Fibroblast of upper back skin (primary cell): Measurements from ENCODE around the gene CAMTA2.
"Not testable (repeated sequence)": the region's sequence is repeated elsewhere in the genome, so short reads cannot be mapped to it uniquely, and the experiment has no call there.

Experiments
- DNase-seq: peaks from one replicate; pipeline ENCODE4 v3.0.0-alpha.2; 2013

Gene CAMTA2, protein sequence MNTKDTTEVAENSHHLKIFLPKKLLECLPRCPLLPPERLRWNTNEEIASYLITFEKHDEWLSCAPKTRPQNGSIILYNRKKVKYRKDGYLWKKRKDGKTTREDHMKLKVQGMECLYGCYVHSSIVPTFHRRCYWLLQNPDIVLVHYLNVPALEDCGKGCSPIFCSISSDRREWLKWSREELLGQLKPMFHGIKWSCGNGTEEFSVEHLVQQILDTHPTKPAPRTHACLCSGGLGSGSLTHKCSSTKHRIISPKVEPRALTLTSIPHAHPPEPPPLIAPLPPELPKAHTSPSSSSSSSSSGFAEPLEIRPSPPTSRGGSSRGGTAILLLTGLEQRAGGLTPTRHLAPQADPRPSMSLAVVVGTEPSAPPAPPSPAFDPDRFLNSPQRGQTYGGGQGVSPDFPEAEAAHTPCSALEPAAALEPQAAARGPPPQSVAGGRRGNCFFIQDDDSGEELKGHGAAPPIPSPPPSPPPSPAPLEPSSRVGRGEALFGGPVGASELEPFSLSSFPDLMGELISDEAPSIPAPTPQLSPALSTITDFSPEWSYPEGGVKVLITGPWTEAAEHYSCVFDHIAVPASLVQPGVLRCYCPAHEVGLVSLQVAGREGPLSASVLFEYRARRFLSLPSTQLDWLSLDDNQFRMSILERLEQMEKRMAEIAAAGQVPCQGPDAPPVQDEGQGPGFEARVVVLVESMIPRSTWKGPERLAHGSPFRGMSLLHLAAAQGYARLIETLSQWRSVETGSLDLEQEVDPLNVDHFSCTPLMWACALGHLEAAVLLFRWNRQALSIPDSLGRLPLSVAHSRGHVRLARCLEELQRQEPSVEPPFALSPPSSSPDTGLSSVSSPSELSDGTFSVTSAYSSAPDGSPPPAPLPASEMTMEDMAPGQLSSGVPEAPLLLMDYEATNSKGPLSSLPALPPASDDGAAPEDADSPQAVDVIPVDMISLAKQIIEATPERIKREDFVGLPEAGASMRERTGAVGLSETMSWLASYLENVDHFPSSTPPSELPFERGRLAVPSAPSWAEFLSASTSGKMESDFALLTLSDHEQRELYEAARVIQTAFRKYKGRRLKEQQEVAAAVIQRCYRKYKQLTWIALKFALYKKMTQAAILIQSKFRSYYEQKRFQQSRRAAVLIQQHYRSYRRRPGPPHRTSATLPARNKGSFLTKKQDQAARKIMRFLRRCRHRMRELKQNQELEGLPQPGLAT

GRCh38 chr17:4986951-4987766 lies at the start of gene CAMTA2:
Gene CAMTA2 (minus strand): TSS chr17:4987675. CDS start chr17:4986222, 1,453 bp downstream.
- peak; percentile 74 for DNase-seq

DNA sequence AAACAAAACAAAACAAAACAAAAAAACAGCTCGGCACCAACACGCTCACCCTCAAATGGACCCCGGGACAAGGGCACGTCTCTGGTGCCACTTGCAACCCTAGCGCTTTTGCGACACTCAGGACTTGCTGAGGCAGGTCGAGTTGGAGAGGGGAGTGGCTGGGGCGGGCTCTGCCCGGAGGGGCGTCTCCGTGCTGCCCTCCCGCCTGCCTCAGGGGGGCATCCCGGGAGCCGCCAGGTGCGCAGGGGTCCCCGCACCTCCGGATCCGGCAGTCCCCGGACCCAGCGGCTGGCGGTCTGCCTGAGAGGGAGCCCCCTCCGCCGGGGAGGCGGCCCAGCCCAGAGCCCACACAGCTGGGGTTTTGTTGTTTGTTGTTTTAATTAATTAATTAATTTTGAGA lies 47.8 kb upstream of the CAMTA2 start, which contains the start of gene SLC52A1:
Gene SLC52A1, minus strand, starts transcription at position 112 of the 400 bp plus-strand sequence. CDS start 820 bp downstream, outside the sequence.
- no peak for DNase-seq

DNA sequence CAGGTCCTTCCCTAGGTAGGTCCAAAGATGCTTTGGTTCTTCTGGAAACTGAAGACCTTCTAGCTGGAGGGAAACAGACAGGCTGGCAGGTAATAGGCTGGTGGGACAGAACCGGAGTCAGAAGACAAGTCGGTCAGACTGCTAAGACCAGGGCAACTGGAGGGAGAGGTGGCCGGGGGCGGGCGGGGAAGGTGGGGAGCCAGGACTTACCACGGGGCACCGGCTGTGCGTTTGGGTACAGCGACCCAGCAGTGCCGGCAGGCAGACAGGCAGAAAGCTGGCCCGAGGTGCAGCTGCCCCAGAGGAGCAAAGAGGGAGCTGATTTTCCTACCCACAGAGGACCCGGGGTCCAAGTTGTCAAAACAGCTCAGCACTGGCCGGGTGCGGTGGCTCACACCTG lies 47.2 kb upstream of the CAMTA2 start:
- no peak for DNase-seq

DNA sequence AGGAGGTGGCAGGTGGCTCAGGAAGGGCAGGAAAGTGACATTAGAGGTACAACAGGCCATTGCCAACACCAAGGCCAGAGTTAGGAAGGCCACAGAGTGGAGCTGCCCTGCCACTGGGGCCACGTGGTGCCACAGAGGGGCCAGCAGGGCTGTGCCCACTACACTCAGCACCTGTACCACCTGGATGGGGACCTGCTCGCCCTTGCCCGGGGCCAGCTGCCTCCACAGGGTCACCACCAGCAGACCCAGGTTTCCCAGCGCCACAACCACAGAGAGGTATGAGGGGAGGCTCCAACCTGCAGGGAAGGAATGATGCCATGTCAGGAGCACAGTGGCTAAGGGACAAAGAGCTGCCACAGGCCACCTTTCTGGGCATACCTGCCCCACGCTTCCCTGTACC lies 46.6 kb upstream of the CAMTA2 start:
- no peak for DNase-seq

GRCh38 chr17:5033352-5034015 lies 46.0 kb upstream of the CAMTA2 start:
- DNase-seq: no peak

DNA sequence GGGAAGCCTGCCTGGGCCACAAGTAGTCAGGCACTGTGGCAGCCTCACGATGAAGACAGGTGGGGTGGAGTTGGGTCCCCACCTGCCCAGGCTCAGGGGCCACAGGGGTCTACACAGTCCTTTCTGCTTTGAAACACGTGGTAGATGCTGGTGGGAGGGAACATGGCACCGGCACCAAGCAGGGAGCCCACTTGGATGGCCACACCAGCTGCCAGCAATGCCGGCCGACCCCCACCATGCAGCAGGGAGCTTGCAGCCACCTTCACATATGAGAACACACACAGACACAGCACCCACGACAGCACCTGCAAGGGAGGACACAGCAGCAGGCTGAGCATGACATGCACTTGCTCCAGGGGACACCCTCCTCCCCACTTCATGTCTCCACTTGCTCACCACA lies 45.4 kb upstream of the CAMTA2 start:
- no peak for DNase-seq

DNA sequence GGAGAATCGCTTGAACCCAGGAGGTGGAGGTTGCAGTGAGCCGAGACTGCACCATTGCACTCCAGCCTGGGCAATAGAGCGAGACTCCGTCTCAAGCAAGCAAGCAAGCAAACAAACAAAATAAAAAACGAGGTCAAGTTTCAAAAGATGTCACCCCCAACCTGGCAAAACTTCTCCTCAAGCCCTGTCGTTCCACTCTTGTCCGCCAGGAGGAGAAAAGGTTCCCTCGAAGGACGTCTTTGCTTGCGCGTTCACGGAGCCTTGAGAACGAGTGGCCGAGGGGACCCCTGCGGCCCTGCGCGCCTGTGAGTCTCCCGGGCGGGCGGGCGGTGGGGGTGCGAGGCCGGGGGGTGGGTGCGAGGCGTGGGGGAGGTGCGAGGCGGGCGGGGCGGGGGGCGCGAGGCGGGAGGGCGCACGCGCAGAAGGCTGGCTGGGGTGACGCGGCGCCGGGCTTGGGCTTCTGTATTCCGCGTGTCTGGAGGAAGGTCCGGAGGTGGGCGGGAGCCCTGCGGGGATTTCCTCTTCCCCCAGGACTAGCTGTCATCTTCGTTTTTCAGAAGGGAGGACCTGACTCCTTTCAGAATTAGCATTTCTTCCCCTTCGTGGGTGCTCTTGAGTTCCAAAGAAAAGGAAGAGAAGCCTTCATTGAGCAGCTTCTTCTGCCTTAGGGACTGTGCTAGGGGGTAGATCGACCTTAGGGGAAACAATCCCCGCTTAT lies 44.0 kb upstream of the CAMTA2 start:
- peak; percentile 80 for DNase-seq

DNA sequence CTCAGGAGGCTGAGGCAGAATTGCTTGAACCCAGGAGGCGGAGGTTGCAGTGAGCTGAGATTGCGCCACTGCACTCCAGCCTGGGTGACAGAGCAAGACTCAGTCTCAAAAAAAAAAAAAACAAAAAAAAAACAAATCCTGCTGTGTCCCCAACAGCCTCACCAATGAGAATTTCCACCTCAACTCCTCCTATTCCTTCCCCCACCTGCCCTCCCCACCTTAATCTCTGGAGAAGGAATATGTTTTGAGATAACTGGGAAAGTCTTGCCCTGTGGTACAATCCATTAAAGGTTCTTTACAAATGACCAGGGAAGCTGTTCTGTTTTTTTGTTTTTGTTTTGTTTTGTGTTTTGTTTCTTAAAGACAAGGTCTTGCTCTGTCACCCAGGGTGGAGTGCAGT lies 42.7 kb upstream of the CAMTA2 start:
- not testable (repeated sequence) for DNase-seq

GRCh38 chr17:5027916-5028315 lies 40.4 kb upstream of the CAMTA2 start:
- no peak for DNase-seq

- no peak for DNase-seq
Observed at GRCh38 chr17:5027299-5027698, 39.8 kb upstream of the CAMTA2 start.

GRCh38 chr17:5024604-5025003 lies 37.1 kb upstream of the CAMTA2 start:
- no peak for DNase-seq

GRCh38 chr17:5023588-5024147 lies 36.2 kb upstream of the CAMTA2 start:
- DNase-seq: no peak

- no peak for DNase-seq
Observed at GRCh38 chr17:5022171-5022711, 34.8 kb upstream of the CAMTA2 start.

DNA sequence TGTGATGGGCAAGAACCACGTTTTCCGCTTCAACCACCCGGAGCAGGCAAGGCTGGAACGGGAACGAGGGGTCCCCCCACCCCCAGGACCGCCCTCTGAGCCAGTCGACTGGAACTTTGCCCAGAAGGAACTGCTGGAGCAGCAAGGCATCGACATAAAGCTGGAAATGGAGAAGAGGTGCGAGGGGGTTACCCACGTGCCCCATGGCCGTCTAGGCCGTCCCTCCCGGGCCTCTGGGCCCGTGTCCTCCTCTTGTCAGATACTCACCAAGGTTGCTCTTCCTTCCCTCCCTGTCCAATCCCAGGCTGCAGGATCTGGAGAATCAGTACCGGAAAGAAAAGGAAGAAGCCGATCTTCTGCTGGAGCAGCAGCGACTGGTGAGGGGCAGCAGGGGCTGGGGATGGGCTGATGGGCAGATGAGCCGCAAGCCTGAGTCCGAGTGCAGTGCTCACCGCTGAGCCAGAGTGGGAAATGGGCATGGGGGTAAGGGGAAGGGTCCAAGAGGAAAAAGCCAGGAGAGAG lies 33.1 kb upstream of the CAMTA2 start:
- no peak for DNase-seq

GRCh38 chr17:5019475-5019956 lies 32.0 kb upstream of the CAMTA2 start:
- DNase-seq: peak; percentile 12

DNA sequence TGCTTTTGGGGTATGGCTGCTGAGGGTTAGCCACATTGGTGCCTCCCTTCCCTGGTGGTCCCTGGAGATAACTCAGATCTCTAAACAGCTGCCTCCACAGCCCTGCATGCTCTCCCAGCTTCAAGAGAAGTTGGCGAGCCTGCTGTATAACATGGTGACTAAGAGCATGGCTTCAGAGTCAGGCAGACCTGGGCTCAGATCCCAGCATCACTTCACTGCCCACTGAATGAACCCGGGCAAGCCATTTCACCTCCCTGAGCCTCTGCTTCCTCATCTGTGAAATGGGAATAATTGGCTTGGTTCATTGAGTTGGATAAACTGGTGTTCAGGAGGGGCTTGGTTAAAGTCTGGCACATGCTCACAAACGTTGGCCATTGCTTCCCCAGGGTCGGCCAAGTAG lies 26.9 kb upstream of the CAMTA2 start:
- DNase-seq: no peak

DNA sequence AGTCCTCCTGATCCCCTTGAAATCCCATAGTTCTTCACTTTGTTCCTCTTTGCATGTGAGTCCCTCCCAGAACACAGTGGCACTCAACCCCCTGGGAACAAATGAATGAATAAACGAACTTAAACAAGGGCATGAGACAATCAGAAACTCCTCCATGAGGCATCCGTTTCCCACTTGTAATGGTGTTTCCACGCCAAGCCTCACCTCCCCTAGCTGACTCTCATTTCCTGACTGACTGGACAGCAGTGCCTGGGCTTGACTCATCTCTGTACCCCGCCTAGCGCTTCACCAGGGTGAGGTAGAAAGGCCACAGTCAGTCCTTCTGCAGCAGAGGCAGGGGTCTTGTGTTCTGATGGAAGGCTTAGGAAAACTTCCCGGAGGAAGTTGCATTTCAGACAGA lies 24.5 kb upstream of the CAMTA2 start:
- no peak for DNase-seq

- no peak for DNase-seq
Observed at GRCh38 chr17:5003214-5003867, 15.9 kb upstream of the CAMTA2 start.

GRCh38 chr17:5002121-5002788 lies 14.8 kb upstream of the CAMTA2 start:
- DNase-seq: no peak
